HG02571 (cell line): Measurements from ENCODE around the gene STARD8.
"Not testable (repeated sequence)": the region's sequence is repeated elsewhere in the genome, so short reads cannot be mapped to it uniquely, and the experiment has no call there.

Experiments used
- ATAC-seq: cut with Tn5 transposase; IDR thresholded peaks from one replicate; pipeline ENCODE4 v1.9.1; 2021; ENCODE audit warnings: mild to moderate bottlenecking, moderate library complexity; ENCODE audit not compliant: unreplicated experiment

The STARD8 gene

GRCh38 chrX:68647156-68647957, at the start of gene STARD8:
Gene STARD8, plus strand, starts transcription at chrX:68647666. Its CDS starts 217 bp downstream, at chrX:68647883.
- ATAC-seq, result no peak

GRCh38 chrX:68598841-68599240, 48.6 kb upstream of the STARD8 start:
- ATAC-seq, result no peak

DNA sequence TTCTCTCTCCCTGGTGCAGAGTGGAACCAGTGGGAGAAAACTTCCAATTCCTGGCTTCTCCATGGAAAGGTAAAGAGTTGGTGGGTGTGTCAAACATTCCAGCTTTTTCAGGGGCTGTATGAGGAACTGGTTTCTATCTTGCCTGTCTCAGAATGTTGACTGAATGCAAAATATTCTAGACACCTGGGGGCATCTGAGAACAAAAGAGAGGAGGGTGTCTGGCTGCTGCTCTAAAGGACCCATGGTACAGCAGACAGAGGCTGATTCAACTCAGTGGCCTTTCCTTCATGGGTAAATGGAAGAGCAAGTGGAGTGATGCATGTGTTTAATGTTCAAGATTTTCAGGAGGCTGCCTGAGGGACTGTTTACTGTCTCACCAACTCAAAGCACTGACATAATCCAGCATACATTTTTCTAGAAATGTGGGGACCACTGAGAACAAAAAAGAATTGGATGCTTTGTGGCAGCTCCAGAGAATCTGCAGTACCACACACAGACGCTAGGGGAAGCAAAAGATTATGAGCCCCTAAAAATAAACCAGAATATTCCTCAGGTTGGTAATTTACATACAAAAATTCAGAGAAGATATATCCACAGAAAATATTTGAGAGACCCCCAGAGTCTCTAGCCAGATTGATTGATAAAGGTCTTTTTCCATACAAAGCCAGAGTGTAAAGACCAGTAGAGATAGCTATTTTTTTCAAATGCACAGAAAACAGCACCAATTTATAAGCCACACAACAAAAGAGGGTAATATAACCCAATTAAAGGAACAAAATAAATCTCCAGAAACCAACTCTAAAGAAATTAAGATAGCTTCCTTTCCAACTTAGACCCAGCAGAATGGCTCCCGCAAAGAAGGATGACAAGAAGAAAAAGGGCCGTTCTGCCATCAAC, 48.0 kb upstream of the STARD8 start:
- ATAC-seq, result no peak

DNA sequence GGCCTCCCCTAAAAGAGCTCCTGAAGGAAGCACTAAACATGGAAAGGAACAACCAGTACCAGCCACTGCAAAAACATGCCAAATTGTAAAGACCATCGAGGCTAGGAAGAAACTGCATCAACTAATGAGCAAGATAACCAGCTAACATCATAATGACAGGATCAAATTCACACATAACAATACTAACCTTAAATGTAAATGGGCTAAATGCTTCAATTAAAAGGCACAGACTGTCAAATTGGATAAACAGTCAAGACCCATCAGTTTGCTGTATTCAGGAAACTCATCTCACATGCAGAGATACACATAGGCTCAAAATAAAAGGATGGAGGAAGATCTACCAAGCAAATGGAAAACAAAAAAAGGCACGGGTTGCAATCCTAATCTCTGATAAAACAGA, 43.2 kb upstream of the STARD8 start:
- not testable (repeated sequence) for ATAC-seq

DNA sequence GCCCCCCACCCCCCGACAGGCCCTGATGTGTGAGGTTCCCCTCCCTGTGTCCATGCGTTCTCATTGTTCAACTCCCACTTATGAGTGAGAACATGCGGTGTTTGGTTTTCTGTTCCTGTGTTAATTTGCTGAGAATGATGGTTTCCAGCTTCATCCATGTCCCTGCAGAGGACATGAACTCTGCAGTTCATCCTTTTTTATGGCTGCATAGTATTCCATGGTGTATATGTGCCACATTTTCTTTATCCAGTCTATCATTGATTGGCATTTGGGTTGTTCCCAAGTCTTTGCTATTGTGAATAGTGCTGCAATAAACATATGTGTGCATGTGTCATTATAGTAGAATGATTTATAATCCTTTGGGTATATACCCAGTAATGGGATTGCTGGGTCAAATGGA, 32.7 kb upstream of the STARD8 start:
- not testable (repeated sequence) for ATAC-seq

DNA sequence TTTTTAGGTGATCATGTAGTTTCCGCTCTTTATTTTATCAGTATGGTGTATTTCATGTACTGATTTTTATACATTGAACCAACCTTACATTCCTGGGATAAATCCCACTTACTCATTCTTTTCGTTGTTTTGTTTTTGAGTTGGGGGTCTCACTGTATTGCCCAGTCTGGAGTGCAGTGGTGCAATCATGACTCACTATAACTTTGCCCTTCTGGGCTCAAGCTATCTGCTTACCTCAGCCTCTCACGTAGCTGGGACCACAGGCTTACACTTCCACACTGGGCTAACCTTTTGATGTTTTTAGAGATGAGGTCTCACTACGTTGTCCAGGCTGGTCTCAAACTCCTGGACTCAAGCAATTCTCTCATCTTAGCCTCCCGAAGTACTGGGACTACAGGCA, 19.5 kb upstream of the STARD8 start:
- ATAC-seq, result no peak

DNA sequence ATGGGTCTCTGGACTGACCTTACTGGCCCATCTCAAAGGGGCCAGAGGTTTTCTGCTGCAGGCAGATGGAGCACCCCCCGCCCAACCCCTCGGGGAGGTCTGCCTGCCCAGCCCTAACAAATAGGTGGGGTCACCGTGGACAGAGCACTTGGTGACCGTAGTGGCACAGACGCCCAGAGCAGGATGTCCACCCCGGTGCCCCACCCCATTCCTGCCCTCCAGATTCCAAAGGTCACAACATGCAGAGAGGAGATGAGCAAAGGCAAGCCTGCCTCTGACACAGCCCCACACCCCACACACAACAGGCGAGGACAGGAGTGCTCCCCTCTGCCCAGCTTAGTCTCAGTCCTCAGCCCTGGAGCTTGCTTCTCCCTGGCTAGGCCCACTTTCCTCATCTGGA, 17.5 kb upstream of the STARD8 start:
- ATAC-seq, result not testable (repeated sequence)

GRCh38 chrX:68631336-68631735, 16.1 kb upstream of the STARD8 start:
- no peak for ATAC-seq

DNA sequence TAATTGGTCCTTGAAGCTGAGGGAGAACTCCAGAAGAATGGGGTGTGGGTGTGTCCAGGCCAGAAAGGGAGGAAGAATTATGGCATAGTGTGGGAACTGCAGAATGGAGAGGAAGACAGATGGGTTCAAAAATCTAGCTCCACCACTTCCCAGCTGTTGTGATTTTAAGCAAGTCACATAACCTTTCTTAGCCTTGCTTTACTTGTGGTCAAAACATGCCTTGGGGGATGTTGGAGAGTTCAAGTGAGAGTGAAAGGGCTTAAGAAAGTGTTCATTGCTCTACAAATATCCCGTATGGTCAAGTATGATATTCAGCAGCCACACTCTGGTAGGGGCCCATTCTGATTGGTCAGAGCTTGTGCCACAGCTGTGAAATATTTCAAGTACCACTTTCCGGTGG, 15.0 kb upstream of the STARD8 start:
- no peak for ATAC-seq

GRCh38 chrX:68633981-68634380, 13.5 kb upstream of the STARD8 start:
- ATAC-seq, result no peak

DNA sequence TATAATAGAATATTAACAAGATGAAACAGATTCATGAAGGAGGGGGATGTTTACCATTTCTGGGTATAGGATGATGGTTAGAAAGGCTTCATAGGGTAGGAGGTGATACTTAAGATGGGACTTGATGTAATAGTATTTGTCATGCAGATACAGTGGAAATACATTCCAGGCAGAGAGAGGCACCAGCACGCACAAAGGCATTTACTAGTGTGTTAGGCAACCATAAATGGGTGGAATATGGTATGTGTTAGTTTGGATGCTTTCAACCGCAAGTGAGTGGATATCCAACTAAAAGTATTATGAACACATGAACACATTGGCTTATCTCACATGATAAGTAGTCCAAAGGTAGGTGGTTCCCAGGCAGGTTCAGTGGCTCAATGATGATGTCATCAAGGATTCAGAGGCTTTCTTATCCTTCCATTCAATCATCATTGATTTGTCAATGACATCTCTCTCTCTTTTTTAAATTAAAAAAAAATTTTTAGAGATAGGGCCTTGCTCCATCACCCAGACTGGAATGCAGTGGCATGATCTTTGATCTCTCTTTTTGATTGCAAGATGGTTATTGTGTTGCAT, 12.7 kb upstream of the STARD8 start:
- no peak for ATAC-seq

GRCh38 chrX:68640661-68641060, 6.8 kb upstream of the STARD8 start:
- no peak for ATAC-seq

DNA sequence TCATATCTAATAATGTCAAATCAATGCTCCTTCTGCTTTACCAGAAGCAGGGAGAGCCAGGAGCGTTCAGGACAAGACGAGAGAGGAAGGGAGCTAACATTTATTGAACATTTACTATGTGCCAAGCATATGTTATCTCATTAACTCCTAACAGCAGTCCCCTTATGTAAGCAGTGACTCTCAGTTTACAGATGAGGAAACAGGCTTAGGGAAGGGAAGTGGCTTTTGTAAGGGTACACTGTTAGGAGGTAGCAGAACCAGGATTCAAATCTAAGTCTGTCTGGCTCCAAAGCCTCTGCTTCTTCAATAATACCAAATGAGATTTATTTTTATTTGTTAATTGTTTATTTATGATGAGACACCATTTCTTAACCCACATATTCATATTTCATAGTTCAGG, 2.6 kb upstream of the STARD8 start:
- ATAC-seq, result no peak

- no peak for ATAC-seq
Measured at GRCh38 chrX:68646421-68646820, 1.0 kb upstream of the STARD8 start.

DNA sequence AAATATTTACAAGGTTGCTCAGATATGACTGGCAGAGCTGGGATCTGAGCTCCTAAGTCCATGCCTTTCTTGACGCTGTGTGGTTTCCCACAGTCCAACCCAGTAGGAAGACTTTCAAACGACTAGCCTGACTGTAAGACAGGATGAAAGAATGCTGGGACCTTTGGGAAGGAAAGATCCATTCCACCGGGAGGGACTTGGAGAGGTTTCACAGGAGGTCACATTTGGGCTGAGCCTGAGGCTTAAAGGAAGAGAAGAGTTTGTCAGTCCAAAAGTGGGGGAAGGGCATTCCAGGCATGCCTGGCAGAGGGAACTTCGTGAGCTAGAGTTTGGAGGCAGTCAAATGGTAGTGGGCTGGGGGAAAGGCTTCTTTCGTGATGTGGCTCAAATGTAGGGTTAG, 1.5 kb downstream of the STARD8 start:
- ATAC-seq, result no peak

DNA sequence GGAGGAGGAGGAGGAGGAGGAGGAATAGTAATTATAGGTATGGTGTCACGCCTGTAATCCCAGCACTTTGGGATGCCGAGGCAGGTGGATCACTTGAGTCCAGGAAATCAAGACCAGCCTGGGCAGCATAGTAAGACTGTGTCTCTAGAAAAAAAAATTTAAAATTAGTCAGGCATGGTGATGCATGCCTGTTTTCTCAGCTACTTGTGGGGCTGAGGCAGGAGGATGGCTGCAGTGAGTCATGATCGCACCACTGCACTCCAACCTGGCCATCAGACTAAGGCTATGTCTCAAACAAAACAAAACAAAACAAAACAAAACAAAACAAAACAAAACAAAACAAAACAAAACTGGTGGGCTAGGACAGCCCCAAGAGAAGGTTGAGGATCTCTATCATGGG, 3.0 kb downstream of the STARD8 start:
- no peak for ATAC-seq

DNA sequence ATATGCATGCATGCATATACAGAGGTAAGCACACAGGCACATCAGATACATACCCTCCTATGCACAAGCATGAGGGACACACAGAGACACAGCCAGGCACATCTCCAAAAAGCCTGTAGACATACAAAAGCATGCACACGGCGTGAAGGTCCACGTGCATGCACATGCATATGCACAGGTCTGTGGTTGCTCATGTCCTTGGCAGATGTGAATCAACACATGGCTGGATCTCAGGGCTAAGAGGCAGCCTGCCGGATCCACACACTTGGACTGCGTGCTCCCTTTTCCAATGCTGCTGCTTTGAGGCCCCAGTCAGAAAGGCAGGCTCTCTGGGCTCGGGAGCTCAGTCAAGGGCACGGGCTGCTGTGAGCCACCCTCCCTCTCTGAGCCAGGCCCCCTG, 3.6 kb downstream of the STARD8 start:
- ATAC-seq, result no peak

GRCh38 chrX:68652326-68653170, 5.1 kb downstream of the STARD8 start:
- no peak for ATAC-seq

DNA sequence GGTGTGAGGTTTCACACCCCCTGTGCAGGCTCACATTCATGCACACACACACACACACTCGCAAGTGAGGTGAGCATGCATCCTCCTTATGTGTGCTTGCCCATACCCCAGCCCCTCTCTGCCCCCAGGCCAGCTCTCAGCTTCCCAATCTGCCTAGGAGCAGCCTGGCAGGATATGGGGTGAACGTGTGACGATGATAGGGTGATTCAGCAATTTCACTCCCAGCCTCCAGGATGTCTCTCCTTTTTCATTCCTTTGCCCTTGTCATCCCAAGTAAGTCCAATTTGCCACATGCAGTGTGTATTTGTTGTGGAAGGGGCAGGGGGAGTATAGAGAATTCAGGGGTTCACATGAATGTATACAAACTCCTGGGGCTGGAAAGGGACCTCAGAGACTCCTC, 7.2 kb downstream of the STARD8 start:
- no peak for ATAC-seq

DNA sequence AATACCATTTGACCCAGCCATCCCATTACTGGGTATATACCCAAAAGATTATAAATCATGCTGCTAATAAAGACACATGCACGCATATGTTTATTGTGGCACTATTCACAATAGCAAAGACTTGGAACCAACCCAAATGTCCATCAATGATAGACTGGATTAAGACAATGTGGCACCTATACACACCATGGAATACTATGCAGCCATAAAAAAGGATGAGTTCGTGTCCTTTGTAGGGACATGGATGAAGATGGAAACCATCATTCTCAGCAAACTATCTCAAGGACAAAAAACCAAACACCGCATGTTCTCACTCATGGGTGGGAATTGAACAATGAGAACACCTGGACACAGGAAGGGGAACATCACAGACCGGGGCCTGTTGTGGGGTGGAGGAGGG, 9.0 kb downstream of the STARD8 start:
- not testable (repeated sequence) for ATAC-seq

DNA sequence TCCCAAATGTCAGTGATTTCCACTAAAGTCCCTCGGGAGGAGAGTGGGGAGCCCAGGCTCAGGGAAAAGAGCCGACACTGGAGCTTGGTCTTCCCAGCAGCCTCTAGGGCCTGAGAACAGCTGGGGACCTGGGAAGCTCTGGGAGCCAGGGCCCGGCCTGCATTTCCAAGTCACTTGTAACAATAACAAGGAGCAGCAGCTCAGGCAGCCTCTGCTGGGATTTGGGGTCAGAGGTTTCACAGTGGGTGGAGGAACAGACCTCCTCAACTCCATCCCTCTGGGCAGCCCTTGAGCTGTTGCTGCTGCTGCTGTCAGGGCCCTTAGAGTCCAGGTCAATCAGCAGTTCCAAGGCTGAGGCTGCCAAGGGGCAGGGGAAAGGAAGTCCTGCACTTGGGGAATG, 11.1 kb downstream of the STARD8 start:
- ATAC-seq, result no peak
